K562 (cell line): ENCODE data around the gene PRSS27. TPM values are rescaled to one million over a fixed set of nuclear protein-coding genes. Genes with fewer than 3 reads are reported as not detected.
A peak's percentile ranks its signal among the peaks of the same experiment; 100 is the strongest.

Source experiments
- ATAC-seq: fragments of 200-7000 bp; cut with Tn5 transposase; 3 replicates; pipeline ENCODE4 v1.9.1; 2020; ENCODE audit warnings: moderate library complexity
- BruUV-seq: library from RNA; stranded (reverse); fragments of 400-500 nt; replicated peaks from 2 replicates; lab custom pipeline; 2021; lab: Mats Ljungman, UMichigan
- CTCF ChIA-PET: fragments of 300-600 bp; formaldehyde crosslinking; extraction: SDS; loops from one replicate; lab custom pipeline; 2021; ENCODE audit warnings: low intra/inter-chr PET ratio; lab: Yijun Ruan, JAX
- POLR2A ChIA-PET: fragments of 300-600, 350-650 bp; sonication (Branson Sonifier 250); formaldehyde crosslinking; extraction: SDS; loops from one replicate; lab custom pipeline; 2021; ENCODE audit warnings: antibody characterized with exemption, inconsistent platforms; lab: Yijun Ruan, JAX
- DNase-seq, 4 experiments: peaks; one replicate each; pipeline versions ENCODE4 v3.0.0 to v3.0.0-alpha.2; 2011 to 2018; ENCODE audit warnings: low spot score in 3 of 4, mixed read lengths in 3 of 4; ENCODE audit errors: extremely low read depth in 1 of 4
- FAIRE-seq: peaks from 2 replicates; lab custom pipeline; 2011; peaks lifted over from hg19 to GRCh38; lab: Jason Lieb, UNC
- H2AFZ ChIP-seq: 2 replicates; pipeline ENCODE4 v1.6.0; 2011; ENCODE audit warnings: low read depth, low read length, control low read depth, inconsistent platforms
- H3K27ac ChIP-seq: fragments of 200-600 bp; 3 replicates; pipeline ENCODE4 v1.8.0; 2011; ENCODE audit warnings: low read depth, mild to moderate bottlenecking, control low read depth, inconsistent platforms, low read length, moderate library complexity, mixed read lengths; ENCODE audit errors: extremely low read depth
- H3K27me3 ChIP-seq, 2 experiments: fragments of 300-600 bp in 1 of 2; 2 replicates in 1 of 2; 3 replicates in 1 of 2; pipeline versions ENCODE4 v1.6.0 to v1.8.0; 2011; ENCODE audit warnings: inconsistent platforms in 2 of 2, low read length in 2 of 2, mild to moderate bottlenecking in 1 of 2, mixed read lengths in 1 of 2, moderate library complexity in 1 of 2; ENCODE audit not compliant: control insufficient read depth in 2 of 2, insufficient read depth in 2 of 2
- H3K36me3 ChIP-seq: fragments of 300-600 bp; 3 replicates; pipeline ENCODE4 v1.8.0; 2011; ENCODE audit warnings: mild to moderate bottlenecking, low read length, inconsistent platforms; ENCODE audit not compliant: control insufficient read depth, insufficient read depth
- H3K4me1 ChIP-seq, 2 experiments: fragments of 200-600 bp in 1 of 2; replicated peaks in 1 of 2; 2 replicates in 1 of 2; 3 replicates in 1 of 2; pipeline versions ENCODE4 v1.5.1 to v1.8.0; 2011; ENCODE audit warnings: inconsistent platforms in 2 of 2, low read length in 2 of 2, mild to moderate bottlenecking in 1 of 2, mixed read lengths in 1 of 2, moderate library complexity in 1 of 2; ENCODE audit not compliant: control insufficient read depth in 2 of 2, insufficient read depth in 2 of 2
- H3K4me2 ChIP-seq: 2 replicates; pipeline ENCODE4 v1.6.1; 2011; ENCODE audit warnings: low read length, control low read depth, inconsistent platforms, mixed read lengths; ENCODE audit not compliant: insufficient read depth
- H3K4me3 ChIP-seq: fragments of 200-600 bp; sonication (generic), shearing (Covaris generic); 2 replicates; pipeline ENCODE4 v1.5.1; 2016; ENCODE audit warnings: control low read depth, inconsistent platforms
- H3K79me2 ChIP-seq: fragments of 200-600 bp; 3 replicates; pipeline ENCODE4 v1.8.0; 2011; ENCODE audit warnings: low read length, inconsistent platforms; ENCODE audit not compliant: control insufficient read depth, insufficient read depth
- H3K9ac ChIP-seq, 2 experiments: 2 replicates each; pipeline versions ENCODE4 v1.6.0 to v1.6.1; 2011; ENCODE audit warnings: low read depth in 2 of 2, low read length in 2 of 2, control low read depth in 1 of 2, inconsistent platforms in 1 of 2, mild to moderate bottlenecking in 1 of 2, mixed read lengths in 1 of 2; ENCODE audit not compliant: insufficient read depth in 1 of 2
- H3K9me1 ChIP-seq: one replicate; pipeline ENCODE4 v1.6.0; 2011; ENCODE audit warnings: inconsistent platforms, mild to moderate bottlenecking, low read length, moderate library complexity; ENCODE audit not compliant: control insufficient read depth, insufficient read depth
- H3K9me3 ChIP-seq: replicated peaks from 2 replicates; pipeline ENCODE4 v1.5.1; 2011; ENCODE audit warnings: low read depth, low read length, inconsistent platforms; ENCODE audit not compliant: control insufficient read depth, insufficient read depth
- H4K20me1 ChIP-seq: replicated peaks from 2 replicates; pipeline ENCODE4 v1.6.1; 2011; ENCODE audit warnings: low read length, inconsistent platforms, mixed read lengths; ENCODE audit not compliant: control insufficient read depth, insufficient read depth
- ARID1B ChIP-seq: fragments of 450-650 bp; IDR thresholded peaks from 2 replicates; pipeline ENCODE4 v1.6.1; 2016; ENCODE audit warnings: antibody characterized with exemption, mild to moderate bottlenecking, inconsistent platforms
- GABPB2 ChIP-seq: fragments of 250-450 bp; sonication (Bioruptor Pico); conservative IDR thresholded peaks from 2 replicates; pipeline ENCODE4 v1.5.1; 2021; ENCODE audit warnings: mild to moderate bottlenecking
- NBN ChIP-seq: fragments of 450-650 bp; IDR thresholded peaks from 2 replicates; pipeline ENCODE4 v1.6.1; 2016; ENCODE audit warnings: low read depth, mild to moderate bottlenecking
- NR3C1 ChIP-seq: sonication (generic); formaldehyde crosslinking; IDR thresholded peaks from 2 replicates; pipeline ENCODE4 v1.8.1; 2022; ENCODE audit warnings: missing genetic modification reagents
- PHB2 ChIP-seq: fragments of 450-650 bp; IDR thresholded peaks from 2 replicates; pipeline ENCODE4 v1.6.1; 2017; ENCODE audit warnings: low read depth
- SMAD2 ChIP-seq: fragments of 150-350 bp; IDR thresholded peaks from 2 replicates; pipeline ENCODE4 v1.6.1; 2014; ENCODE audit warnings: low read depth, mild to moderate bottlenecking, low read length
- USF1 ChIP-seq: sonication (generic); formaldehyde crosslinking; IDR thresholded peaks from 2 replicates; pipeline ENCODE4 v1.9.0; 2022; ENCODE audit warnings: mild to moderate bottlenecking, missing genetic modification reagents
- ZBTB34 ChIP-seq: fragments of 250-450 bp; sonication (Bioruptor Pico); IDR thresholded peaks from 2 replicates; pipeline ENCODE4 v1.8.0; 2021; ENCODE audit warnings: mild to moderate bottlenecking, moderate library complexity
- ZFP36 ChIP-seq: fragments of 150-350 bp; IDR thresholded peaks from 2 replicates; pipeline ENCODE4 v1.6.1; 2018; ENCODE audit warnings: low read length, low read depth; ENCODE audit not compliant: partially characterized antibody
- ZNF121 ChIP-seq: sonication (generic); formaldehyde crosslinking; conservative IDR thresholded peaks from 2 replicates; pipeline ENCODE4 v1.8.0; 2022; ENCODE audit warnings: missing genetic modification reagents
- ZNF165 ChIP-seq: fragments of 250-450 bp; sonication (Bioruptor Pico); IDR thresholded peaks from 2 replicates; pipeline ENCODE4 v1.4.0; 2020; ENCODE audit warnings: borderline replicate concordance
- WGBS: fragments of 100-300 bp; shearing (Covaris generic); methylation state at CpG from one replicate; pipeline ENCODE4 v1.1.6; 2016; ENCODE audit warnings: low coverage, mixed read lengths; ENCODE audit not compliant: insufficient coverage; ENCODE audit errors: missing lambda C conversion rate; 5-methylcytosine and 5-hydroxymethylcytosine counted together
- in situ Hi-C: fragments of 300-500 bp; cut with MboI; formaldehyde crosslinking; loops from 4 replicates; pipeline ENCODE4 v1.15.0; 2018; ENCODE audit warnings: inconsistent platforms, mixed read lengths
- intact Hi-C: fragments of 100-400 bp; cut with micrococcal nuclease; formaldehyde crosslinking; loops from 2 replicates; pipeline ENCODE4 v1.14.2; 2022
- polyA plus RNA-seq, 8 experiments: library from polyadenylated mRNA; depleted of rRNA in 4 of 8; stranded (reverse) in 5 of 8; unstranded in 3 of 8; fragments of >200 nt; fragmentation: Nextera tagmentation in 2 of 8; fragmentation: Illumina TruSeq in 1 of 8; extraction: Ambion mirVana in 2 of 8; extraction: Trizol in 1 of 8; gene quantifications; 2 replicates each; pipeline versions ENCODE4 v1.2.1 to v1.2.3, GENCODE V29; 2011 to 2014; ENCODE audit warnings: inconsistent platforms in 1 of 8, missing spikeins in 1 of 8
- total RNA-seq, 7 experiments: library from RNA; depleted of rRNA in 6 of 7; stranded (reverse); fragments of >200 nt in 6 of 7; fragmentation: Illumina TruSeq in 2 of 7; extraction: Trizol in 2 of 7; gene quantifications; 2 replicates each; pipeline versions ENCODE4 v1.2.1 to v1.2.3, GENCODE V29; 2011 to 2021; ENCODE audit warnings: low replicate concordance in 1 of 7
- TF ChIP-seq, protein P1 (sequence below): sonication (generic); formaldehyde crosslinking; IDR thresholded peaks from 2 replicates; pipeline ENCODE4 v1.8.0; 2022; ENCODE audit warnings: missing genetic modification reagents, mild to moderate bottlenecking, moderate library complexity, borderline replicate concordance

Gene PRSS27
- total and polyA plus RNA-seq, 9 of the 15 experiments (the other 6 are each of a cell fraction or from before 2014, with no cell fraction given) = 0.09 to 0.20 (median 0.17) TPM; not detected in 5

DNA sequence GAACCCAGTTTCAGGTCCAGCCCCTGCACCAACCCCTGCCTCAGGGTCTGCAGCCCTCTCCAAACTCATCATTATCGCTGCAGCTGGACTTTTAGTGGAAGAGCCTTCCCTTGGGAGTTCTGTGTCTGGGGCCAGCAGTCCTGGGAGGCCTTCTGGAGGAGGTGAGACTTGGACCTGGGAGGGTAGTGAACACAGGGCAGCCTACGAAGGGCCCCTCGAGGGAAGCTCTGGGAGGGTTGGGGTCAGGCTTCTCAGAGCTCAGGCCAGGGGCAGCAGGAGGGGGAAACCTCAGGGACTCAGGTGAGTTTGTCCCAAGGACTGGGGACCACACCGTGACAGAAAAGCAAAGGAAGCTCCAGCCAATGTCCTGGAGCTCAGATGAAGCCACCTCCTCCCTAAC, 21.1 kb upstream of the PRSS27 start:
- WGBS = 59% methylated on average over 4 of the region's 4 CpGs
- Histone ChIP-seq H3K4me1 (peaks cover 7 to 51% of the 10 kb centered on the region in 2 experiments; a peak in 4 of 5 replicates), H3K9me3 (no peaks in the 10 kb centered on the region), H3K27ac (no peak overlapping the region), H3K4me2 (no peak overlapping the region), H3K36me3 (no peaks in the 10 kb centered on the region), H4K20me1 (no peaks in the 10 kb centered on the region), H3K4me3 (no peak overlapping the region), H3K27me3 (no peaks in the 10 kb centered on the region), H2AFZ (no peak overlapping the region), H3K9me1 (no peaks in the 10 kb centered on the region), H3K9ac (peak overlapping the region in 1 of 2 experiments; percentile 80; a peak in 2 of 4 replicates), H3K79me2 (no peaks in the 10 kb centered on the region)
- no peak for DNase-seq
- POLR2A ChIA-PET = interaction anchor here (0.5 to 4.3 kb wide), 7 partner anchors 10 to 586 kb away, joined by 3 to 51 read pairs (median 4); partner anchors contain the start of genes SRRM2 and TRAF7
- intact Hi-C loops = no loop called here
- CTCF ChIA-PET = no interaction called here
- no peak for FAIRE-seq
- in situ Hi-C loops = no loop called here
- no TSS peak for BruUV-seq
- TF ChIP-seq NBN (no peak), ZFP36 (peak; percentile 55)
- ATAC-seq = no peak

GRCh38 chr16:2740476-2740875, 20.5 kb upstream of the PRSS27 start:
- Histone ChIP-seq H3K79me2 (no peaks in the 10 kb centered on the region), H3K27me3 (no peaks in the 10 kb centered on the region), H3K36me3 (no peaks in the 10 kb centered on the region), H3K4me1 (peaks cover 7 to 45% of the 10 kb centered on the region in 2 experiments; a peak in 4 of 5 replicates), H3K9me3 (no peaks in the 10 kb centered on the region), H3K9ac (peak overlapping the region in 1 of 2 experiments; percentile 90; a peak in 2 of 4 replicates), H3K9me1 (no peaks in the 10 kb centered on the region), H2AFZ (no peak overlapping the region), H3K4me3 (no peak overlapping the region), H4K20me1 (no peaks in the 10 kb centered on the region), H3K27ac (no peak overlapping the region), H3K4me2 (no peak overlapping the region)
- CTCF ChIA-PET = no interaction called here
- POLR2A ChIA-PET = interaction anchor here (1.5 to 4.3 kb wide), 3 partner anchors 11 to 29 kb away, joined by 4 to 51 read pairs (median 8); partner anchors contain the start of gene SRRM2
- DNase-seq (no peak), ATAC-seq (no peak), FAIRE-seq (no peak)
- BruUV-seq = no TSS peak
- in situ Hi-C loops (no loop called here), intact Hi-C loops (no loop called here)
- 62% methylated on average over 6 of the region's 6 CpGs for WGBS
- TF ChIP-seq NR3C1 = no peak
- no peak for TF ChIP-seq ARID1B
- no peak for TF ChIP-seq ZNF121 (CRISPR knock-in tag)
- TF ChIP-seq PHB2 = no peak
- no peak for TF ChIP-seq GABPB2 (CRISPR knock-in tag)
- TF ChIP-seq, protein P1, sequence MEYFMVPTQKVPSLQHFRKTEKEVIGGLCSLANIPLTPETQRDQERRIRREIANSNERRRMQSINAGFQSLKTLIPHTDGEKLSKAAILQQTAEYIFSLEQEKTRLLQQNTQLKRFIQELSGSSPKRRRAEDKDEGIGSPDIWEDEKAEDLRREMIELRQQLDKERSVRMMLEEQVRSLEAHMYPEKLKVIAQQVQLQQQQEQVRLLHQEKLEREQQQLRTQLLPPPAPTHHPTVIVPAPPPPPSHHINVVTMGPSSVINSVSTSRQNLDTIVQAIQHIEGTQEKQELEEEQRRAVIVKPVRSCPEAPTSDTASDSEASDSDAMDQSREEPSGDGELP (CRISPR knock-in tag) = no peak
- no peak for TF ChIP-seq USF1 (CRISPR knock-in tag)
- no peak for TF ChIP-seq ZNF165 (CRISPR knock-in tag)
- TF ChIP-seq SMAD2 = no peak
- no peak for TF ChIP-seq ZBTB34 (CRISPR knock-in tag)
